SK-N-SH (cell line): Measurements from ENCODE around the gene RASGEF1C. TPM values are rescaled to one million over a fixed set of nuclear protein-coding genes. Genes with fewer than 3 reads are reported as not detected.

ENCODE experiments used
- CTCF ChIA-PET: fragments of 300-600, 350-600 bp; formaldehyde crosslinking; extraction: SDS; loops from one replicate; lab custom pipeline; 2021; lab: Yijun Ruan, JAX
- POLR2A ChIA-PET: fragments of 350-600 bp; sonication (Branson Sonifier 250); formaldehyde crosslinking; extraction: SDS; loops from one replicate; lab custom pipeline; 2020; ENCODE audit warnings: antibody characterized with exemption, inconsistent platforms; lab: Yijun Ruan, JAX
- DNase-seq: peaks from one replicate; pipeline ENCODE4 v3.0.0; 2012
- H2AFZ ChIP-seq: fragments of 200-600 bp; sonication (generic); 2 replicates; pipeline ENCODE4 v1.8.1; 2016; ENCODE audit warnings: antibody characterized with exemption, mild to moderate bottlenecking, low read depth
- H3F3A ChIP-seq: fragments of 200-600 bp; sonication (generic); replicated peaks from 2 replicates; pipeline ENCODE3; 2016; ENCODE audit warnings: antibody characterized with exemption, mild to moderate bottlenecking; ENCODE audit not compliant: insufficient read depth
- H3K27ac ChIP-seq, 2 experiments: fragments of 200-500 bp in 1 of 2; fragments of 200-600 bp in 1 of 2; sonication (Bioruptor generic) in 1 of 2; sonication (generic), shearing (Covaris generic) in 1 of 2; 2 replicates each; pipeline versions ENCODE4 v1.5.1 to v1.6.1; 2014 to 2016; ENCODE audit warnings: low read depth in 2 of 2, inconsistent platforms in 1 of 2, low read length in 1 of 2, mild to moderate bottlenecking in 1 of 2, mixed read lengths in 1 of 2
- H3K27me3 ChIP-seq: fragments of 200-600 bp; sonication (generic), shearing (Covaris generic); 2 replicates; pipeline ENCODE4 v1.6.1; 2016; ENCODE audit warnings: mixed run types; ENCODE audit not compliant: insufficient read depth
- H3K36me3 ChIP-seq, 2 experiments: fragments of 200-500 bp in 1 of 2; fragments of 200-600 bp in 1 of 2; sonication (Bioruptor generic) in 1 of 2; sonication (generic) in 1 of 2; replicated peaks in 1 of 2; 2 replicates each; pipeline versions ENCODE3 to v1.5.1; 2014 to 2016; ENCODE audit warnings: low read length in 1 of 2, mild to moderate bottlenecking in 1 of 2; ENCODE audit not compliant: insufficient read depth in 2 of 2, control insufficient read depth in 1 of 2
- H3K4me1 ChIP-seq, 2 experiments: fragments of 200-500 bp in 1 of 2; fragments of 200-600 bp in 1 of 2; sonication (Bioruptor generic) in 1 of 2; sonication (generic), shearing (Covaris generic) in 1 of 2; 2 replicates each; pipeline versions ENCODE4 v1.5.1 to v1.6.1; 2014 to 2016; ENCODE audit warnings: low read depth in 1 of 2, low read length in 1 of 2, mixed run types in 1 of 2; ENCODE audit not compliant: insufficient read depth in 2 of 2, control insufficient read depth in 1 of 2
- H3K4me2 ChIP-seq: fragments of 200-600 bp; sonication (generic), shearing (Covaris generic); 2 replicates; pipeline ENCODE4 v1.6.1; 2017; ENCODE audit warnings: mixed run types
- H3K4me3 ChIP-seq, 2 experiments: fragments of 200-500 bp in 1 of 2; fragments of 200-600 bp in 1 of 2; sonication (Bioruptor generic) in 1 of 2; sonication (generic), shearing (Covaris generic) in 1 of 2; 2 replicates each; pipeline versions ENCODE4 v1.5.1 to v1.8.1; 2014 to 2016; ENCODE audit warnings: low read depth in 2 of 2, inconsistent platforms in 1 of 2, low read length in 1 of 2, mild to moderate bottlenecking in 1 of 2, mixed read lengths in 1 of 2, moderate library complexity in 1 of 2
- H3K79me2 ChIP-seq: fragments of 200-600 bp; sonication (generic); 2 replicates; pipeline ENCODE4 v1.8.1; 2017; ENCODE audit warnings: mild to moderate bottlenecking; ENCODE audit not compliant: insufficient read depth
- H3K9ac ChIP-seq: fragments of 200-600 bp; sonication (generic); 2 replicates; pipeline ENCODE4 v1.6.1; 2017; ENCODE audit warnings: mixed run types
- H3K9me2 ChIP-seq: fragments of 200-600 bp; sonication (generic); 2 replicates; pipeline ENCODE4 v1.6.1; 2017; ENCODE audit warnings: mixed run types
- H3K9me3 ChIP-seq: fragments of 200-600 bp; sonication (generic); 2 replicates; pipeline ENCODE4 v1.6.1; 2017; ENCODE audit warnings: mixed run types, mild to moderate bottlenecking, moderate library complexity
- H4K20me1 ChIP-seq: fragments of 200-600 bp; sonication (generic); 2 replicates; pipeline ENCODE4 v1.6.1; 2017; ENCODE audit warnings: mild to moderate bottlenecking, mixed run types; ENCODE audit not compliant: insufficient read depth
- EP300 ChIP-seq, 2 experiments: IDR thresholded peaks; 2 replicates each; pipeline versions ENCODE4 v1.4.0 to v1.6.1; 2012; ENCODE audit warnings: borderline replicate concordance in 1 of 2, low read depth in 1 of 2, low read length in 1 of 2
- EZH2phosphoT487 ChIP-seq: fragments of 200-600 bp; sonication (generic); IDR thresholded peaks from 2 replicates; pipeline ENCODE4 v1.6.1; 2017; ENCODE audit warnings: low read depth, mixed run types, mild to moderate bottlenecking, antibody characterized with exemption, moderate library complexity, borderline replicate concordance
- GABPA ChIP-seq: IDR thresholded peaks from 2 replicates; pipeline ENCODE4 v1.4.0; 2012; ENCODE audit warnings: low read depth, mild to moderate bottlenecking
- GATA2 ChIP-seq: sonication (generic); formaldehyde crosslinking; IDR thresholded peaks from 2 replicates; pipeline ENCODE4 v1.5.0; 2020; ENCODE audit warnings: mild to moderate bottlenecking, missing genetic modification reagents
- JUND ChIP-seq: IDR thresholded peaks from 2 replicates; pipeline ENCODE4 v1.4.0; 2012
- MEF2A ChIP-seq: IDR thresholded peaks from 2 replicates; pipeline ENCODE4 v1.4.0; 2012; ENCODE audit warnings: low read depth, borderline replicate concordance
- NFIC ChIP-seq: IDR thresholded peaks from 2 replicates; pipeline ENCODE4 v1.4.0; 2012; ENCODE audit warnings: borderline replicate concordance
- NRF1 ChIP-seq: IDR thresholded peaks from 2 replicates; pipeline ENCODE4 v1.6.1; 2012; ENCODE audit warnings: low read depth, mild to moderate bottlenecking, low read length
- RAD21 ChIP-seq: IDR thresholded peaks from 2 replicates; pipeline ENCODE4 v1.6.1; 2012; ENCODE audit warnings: mild to moderate bottlenecking, low read length
- RCOR1 ChIP-seq: fragments of 150-350 bp; IDR thresholded peaks from 2 replicates; pipeline ENCODE4 v1.6.1; 2017; ENCODE audit warnings: antibody characterized with exemption, low read length
- RFX5 ChIP-seq: IDR thresholded peaks from 2 replicates; pipeline ENCODE4 v1.6.1; 2012; ENCODE audit warnings: mild to moderate bottlenecking, improper control_type of control experiment, low read length
- SIN3A ChIP-seq: IDR thresholded peaks from 2 replicates; pipeline ENCODE4 v1.6.1; 2012; ENCODE audit warnings: low read depth, mild to moderate bottlenecking, low read length, moderate library complexity, borderline replicate concordance
- TAF1 ChIP-seq: IDR thresholded peaks from 2 replicates; pipeline ENCODE4 v1.6.1; 2012; ENCODE audit warnings: low read depth, mild to moderate bottlenecking, low read length, moderate library complexity, borderline replicate concordance
- TCF12 ChIP-seq: IDR thresholded peaks from 2 replicates; pipeline ENCODE4 v1.4.0; 2012
- TEAD4 ChIP-seq: IDR thresholded peaks from 2 replicates; pipeline ENCODE4 v1.4.0; 2012; ENCODE audit warnings: mild to moderate bottlenecking, borderline replicate concordance; ENCODE audit not compliant: insufficient read depth
- YY1 ChIP-seq: IDR thresholded peaks from 2 replicates; pipeline ENCODE4 v1.4.0; 2012; ENCODE audit warnings: low read depth, mild to moderate bottlenecking
- WGBS: methylation state at CpG from one replicate; pipeline ENCODE4 v1.1.6; 2017; ENCODE audit warnings: low lambda C conversion rate; 5-methylcytosine and 5-hydroxymethylcytosine counted together
- polyA plus RNA-seq, 3 experiments: library from polyadenylated mRNA; depleted of rRNA; stranded (reverse); fragments of >200 nt; gene quantifications; 2 replicates each; pipeline ENCODE4 v1.2.3, GENCODE V29; 2012
- TF ChIP-seq, protein P1 (sequence below): fragments of 150-350 bp; IDR thresholded peaks from 2 replicates; pipeline ENCODE4 v1.6.1; 2016; ENCODE audit warnings: mild to moderate bottlenecking, low read depth, low read length
- TF ChIP-seq, protein P2 (sequence below): IDR thresholded peaks from 2 replicates; pipeline ENCODE4; 2012

Gene RASGEF1C
- polyA plus RNA-seq, 1 of the 3 experiments (the other 2 are of a cell fraction) = not detected

DNA sequence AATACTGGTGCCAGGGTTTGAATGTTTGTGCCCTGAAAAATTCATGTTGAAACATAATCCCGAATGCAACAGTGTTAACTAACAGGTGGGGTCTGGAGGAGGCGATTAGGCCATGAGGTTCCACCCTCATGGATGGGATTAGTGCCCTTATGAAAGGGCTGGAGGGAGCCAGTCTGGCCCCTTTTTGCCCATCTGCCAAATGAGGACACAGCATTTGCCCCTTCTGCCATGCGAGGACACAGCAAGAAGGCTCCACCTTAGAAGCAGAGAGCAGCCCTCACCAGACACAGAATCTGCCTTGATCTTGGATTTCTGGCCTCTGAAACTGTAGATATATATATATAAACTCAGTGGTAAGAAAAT lies 104.9 kb downstream of the RASGEF1C start:
- H3K4me3 ChIP-seq = no peak overlapping the region
- DNase-seq = no peak
- no peak overlapping the region for H3K4me2 ChIP-seq
- CTCF ChIA-PET = no interaction called here
- no peak overlapping the region for H2AFZ ChIP-seq
- H3K27me3 ChIP-seq = no peaks in the 10 kb centered on the region
- H3K27ac ChIP-seq = no peak overlapping the region
- H3K9me3 ChIP-seq = peaks cover 10% of the 10 kb centered on the region; the same call in 1 of the 2 replicates
- no peaks in the 10 kb centered on the region for H3K9me2 ChIP-seq
- no peaks in the 10 kb centered on the region for H3K36me3 ChIP-seq
- no peaks in the 10 kb centered on the region for H4K20me1 ChIP-seq
- H3K79me2 ChIP-seq = no peaks in the 10 kb centered on the region
- POLR2A ChIA-PET = no interaction called here
- no peaks in the 10 kb centered on the region for H3F3A ChIP-seq
- 58% methylated on average over 3 of the region's 3 CpGs for WGBS
- H3K4me1 ChIP-seq = no peaks in the 10 kb centered on the region
- no peak for TF ChIP-seq TAF1
- no peak for TF ChIP-seq GATA2 (CRISPR knock-in tag)
- TF ChIP-seq RAD21 = no peak
- no peak for TF ChIP-seq EP300 (IDR thresholded peaks at IDR 0.05; ENCODE audit: borderline replicate concordance in 1 of 2, low read depth in 1 of 2, low read length in 1 of 2)
- no peak for TF ChIP-seq TEAD4
- TF ChIP-seq, protein P1, sequence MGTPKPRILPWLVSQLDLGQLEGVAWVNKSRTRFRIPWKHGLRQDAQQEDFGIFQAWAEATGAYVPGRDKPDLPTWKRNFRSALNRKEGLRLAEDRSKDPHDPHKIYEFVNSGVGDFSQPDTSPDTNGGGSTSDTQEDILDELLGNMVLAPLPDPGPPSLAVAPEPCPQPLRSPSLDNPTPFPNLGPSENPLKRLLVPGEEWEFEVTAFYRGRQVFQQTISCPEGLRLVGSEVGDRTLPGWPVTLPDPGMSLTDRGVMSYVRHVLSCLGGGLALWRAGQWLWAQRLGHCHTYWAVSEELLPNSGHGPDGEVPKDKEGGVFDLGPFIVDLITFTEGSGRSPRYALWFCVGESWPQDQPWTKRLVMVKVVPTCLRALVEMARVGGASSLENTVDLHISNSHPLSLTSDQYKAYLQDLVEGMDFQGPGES = no peak
- no peak for TF ChIP-seq GABPA
- TF ChIP-seq EZH2phosphoT487 = no peak
- no peak for TF ChIP-seq SIN3A
- TF ChIP-seq, protein P2, sequence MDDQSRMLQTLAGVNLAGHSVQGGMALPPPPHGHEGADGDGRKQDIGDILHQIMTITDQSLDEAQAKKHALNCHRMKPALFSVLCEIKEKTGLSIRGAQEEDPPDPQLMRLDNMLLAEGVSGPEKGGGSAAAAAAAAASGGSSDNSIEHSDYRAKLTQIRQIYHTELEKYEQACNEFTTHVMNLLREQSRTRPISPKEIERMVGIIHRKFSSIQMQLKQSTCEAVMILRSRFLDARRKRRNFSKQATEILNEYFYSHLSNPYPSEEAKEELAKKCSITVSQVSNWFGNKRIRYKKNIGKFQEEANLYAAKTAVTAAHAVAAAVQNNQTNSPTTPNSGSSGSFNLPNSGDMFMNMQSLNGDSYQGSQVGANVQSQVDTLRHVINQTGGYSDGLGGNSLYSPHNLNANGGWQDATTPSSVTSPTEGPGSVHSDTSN = no peak
- TF ChIP-seq TCF12 = no peak
- TF ChIP-seq MEF2A = no peak
- TF ChIP-seq NFIC = no peak
- no peak for TF ChIP-seq RCOR1
- TF ChIP-seq JUND = no peak
- TF ChIP-seq RFX5 = no peak
- no peak for TF ChIP-seq NRF1
- no peak for TF ChIP-seq YY1
- TF ChIP-seq, all 33 proteins: peak for 0
- no peak overlapping the region for H3K9ac ChIP-seq
